ENCODE measurements around the gene GNL1.

Gene GNL1

DNA sequence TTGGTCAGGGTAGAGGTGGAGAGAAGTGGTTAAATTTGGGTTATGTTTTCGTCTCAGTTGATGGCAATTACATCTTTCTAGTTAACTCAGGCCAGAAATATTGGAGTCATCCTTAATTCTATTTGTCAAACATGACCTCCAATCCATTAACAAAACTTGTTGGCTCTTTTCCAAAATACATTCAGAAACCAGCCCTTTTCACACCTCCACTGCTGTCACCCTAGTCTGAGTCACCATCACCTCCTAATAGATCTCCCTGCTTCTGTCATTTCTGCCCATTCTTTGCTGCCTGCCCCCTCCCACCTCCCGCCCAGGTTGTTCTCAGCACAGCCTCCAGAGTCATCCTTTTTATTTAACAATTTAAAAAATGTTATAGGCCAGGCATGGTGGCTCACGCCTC, 12.0 kb upstream of the GNL1 start:
- DNase-seq (ENCODE audit: low read depth in 2 of 2): no peak

DNA sequence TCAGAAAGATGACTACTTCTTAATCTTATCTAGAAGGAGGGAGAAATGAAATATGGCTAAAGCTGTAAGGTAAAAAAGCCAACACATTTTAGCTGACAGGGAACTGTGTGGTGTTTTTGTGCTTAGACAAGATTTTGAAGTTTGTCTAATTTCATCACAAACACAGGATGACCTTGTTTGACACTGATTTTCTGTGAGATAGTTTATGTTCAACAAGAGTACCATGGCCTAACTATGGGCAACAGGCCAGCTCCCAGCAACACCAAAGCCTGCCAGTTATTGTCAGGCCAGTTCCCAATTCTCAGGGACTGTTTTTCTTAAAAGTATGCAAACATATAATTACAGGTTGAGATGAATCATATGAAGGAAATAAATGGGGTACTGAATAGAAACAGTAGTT, 9.5 kb upstream of the GNL1 start:
- no peak for DNase-seq (ENCODE audit: low read depth in 2 of 2)

DNA sequence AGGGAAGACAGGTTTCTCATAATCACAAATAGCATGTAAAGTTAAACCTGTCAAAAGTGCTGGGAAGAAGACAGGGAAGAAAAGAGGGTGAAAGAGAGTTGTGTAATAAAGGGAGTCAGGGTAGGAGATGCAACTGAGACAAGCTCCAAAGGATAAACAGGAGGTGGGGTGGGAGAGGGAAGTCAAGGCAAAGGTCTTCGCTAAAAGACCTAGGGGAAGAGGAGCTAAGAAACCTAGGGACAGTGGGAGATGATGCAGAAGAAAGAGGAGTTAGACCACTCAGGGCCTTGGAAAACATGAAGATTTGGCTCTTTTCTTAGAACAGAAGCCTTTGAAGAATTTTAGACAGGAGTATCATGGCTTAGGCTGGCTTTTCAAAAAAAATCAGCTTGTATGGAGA, 7.8 kb upstream of the GNL1 start:
- no peak for DNase-seq (ENCODE audit: low read depth in 2 of 2)

DNA sequence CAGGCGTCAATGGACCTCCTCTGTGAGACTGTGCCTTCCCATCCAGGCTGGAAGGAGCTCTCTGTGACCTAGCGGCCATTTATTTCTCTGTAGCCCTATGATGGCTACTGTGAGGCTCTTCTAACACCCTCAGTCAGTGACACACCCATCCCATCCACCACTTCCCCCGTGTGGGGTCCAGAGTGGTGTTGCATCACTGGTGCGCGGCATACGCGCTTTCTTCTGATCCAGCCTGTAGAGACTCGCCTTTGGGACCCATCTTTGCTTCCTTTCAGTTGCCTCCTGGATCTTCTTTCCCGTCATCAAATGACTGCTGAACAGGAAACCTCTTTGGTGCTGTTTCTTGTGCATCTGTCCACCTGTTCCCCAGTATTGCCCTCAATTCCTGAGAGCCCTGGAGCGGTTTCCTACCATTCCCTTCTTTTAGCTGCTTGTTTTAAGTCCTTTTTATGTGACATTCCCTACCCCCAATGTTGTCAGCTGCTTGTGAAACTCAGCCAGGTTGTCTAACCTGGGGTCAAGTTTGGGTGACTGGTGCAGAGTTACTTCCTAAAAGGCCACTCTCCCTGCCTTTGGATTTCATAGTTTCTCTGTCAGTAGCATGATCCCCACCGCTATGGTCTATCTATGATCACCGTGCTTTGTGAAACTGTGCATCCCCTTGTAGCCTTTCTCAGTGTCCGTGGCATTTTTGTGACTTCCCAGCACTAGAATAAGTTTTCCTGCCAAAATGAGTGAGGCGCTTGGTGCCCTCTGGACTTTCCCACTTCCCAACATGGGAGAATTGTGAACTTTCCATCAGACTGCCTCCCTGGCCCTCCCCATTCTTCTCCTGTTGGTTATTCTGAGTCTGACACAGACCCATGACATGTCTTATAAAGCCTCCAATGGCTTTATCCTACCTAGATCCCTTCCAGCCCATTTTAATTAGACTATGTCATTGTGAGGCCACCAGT, 6.5 kb upstream of the GNL1 start:
- DNase-seq (ENCODE audit: low read depth in 2 of 2): no peak

DNA sequence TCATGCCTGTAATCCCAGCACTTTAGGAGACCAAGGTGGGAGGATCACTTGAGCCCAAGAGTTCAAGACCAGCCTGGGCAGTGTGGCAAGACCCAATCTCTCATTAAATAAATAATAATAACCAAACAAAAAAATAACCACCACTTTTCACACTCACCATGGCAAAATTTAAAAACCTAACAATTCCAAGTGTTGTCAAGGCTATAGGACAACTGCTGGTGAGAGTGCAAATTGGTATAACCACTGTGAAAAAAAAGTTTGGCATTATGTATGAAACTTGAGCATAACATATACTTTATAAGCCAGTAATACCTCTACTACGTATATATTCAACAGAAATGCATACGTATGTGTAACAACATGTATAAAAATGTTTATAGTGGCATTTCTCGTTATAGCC, 4.6 kb upstream of the GNL1 start:
- DNase-seq (ENCODE audit: low read depth in 2 of 2): no peak

DNA sequence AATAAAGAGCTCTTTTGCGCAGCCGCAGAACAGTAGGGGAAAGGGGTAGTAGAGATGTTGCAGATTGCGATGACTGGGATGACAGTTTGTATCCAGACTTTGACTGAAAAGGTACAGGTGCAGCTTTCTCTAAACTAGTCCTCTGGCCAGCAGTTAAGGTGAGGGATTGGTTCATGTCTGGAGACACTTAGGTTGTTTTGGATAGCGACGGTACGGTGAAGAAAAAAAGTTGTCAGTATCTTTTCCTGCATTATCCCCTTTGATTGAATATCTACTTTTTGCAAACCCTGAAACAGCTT, 1.3 kb upstream of the GNL1 start:
- peak in 1 of 2 donors; percentile 35 for DNase-seq (ENCODE audit: low read depth in 2 of 2)

DNA sequence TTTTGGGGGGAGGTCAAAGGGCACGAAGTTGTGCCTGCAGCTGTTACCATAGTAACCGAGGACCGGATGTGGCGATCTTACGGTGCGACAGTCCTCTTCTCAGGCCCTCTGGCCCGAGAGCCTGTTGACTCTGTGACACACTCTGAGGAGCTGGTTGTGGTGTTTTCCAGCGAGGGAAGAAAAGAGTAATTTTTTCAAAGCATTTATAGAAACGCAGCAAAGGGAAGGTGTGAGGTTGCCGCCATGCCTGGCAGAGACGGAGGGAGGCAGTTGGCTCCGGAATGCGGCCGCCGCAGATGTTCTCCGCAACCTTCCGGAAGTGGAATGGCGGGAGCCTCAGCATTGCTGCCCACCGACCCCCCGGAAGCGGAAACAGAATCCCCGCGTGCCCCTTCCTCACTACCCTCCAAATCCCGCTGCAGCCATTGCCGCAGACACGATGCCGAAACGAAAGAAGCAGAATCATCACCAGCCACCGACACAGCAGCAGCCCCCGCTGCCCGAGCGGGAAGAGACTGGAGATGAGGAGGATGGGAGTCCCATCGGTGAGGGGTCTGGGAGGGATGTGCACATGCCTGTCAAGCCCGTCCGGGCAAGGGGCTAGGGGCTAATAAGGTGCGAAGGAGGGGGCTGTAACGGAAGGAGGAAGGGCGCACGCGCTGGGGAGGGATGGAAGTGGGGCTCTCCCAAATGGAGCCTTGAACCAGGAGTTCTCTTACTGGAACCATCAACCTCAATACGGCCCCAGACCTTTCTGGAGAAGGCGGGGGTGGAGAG, 805 bp upstream of the GNL1 start, which contains the start of gene PRR3:
TSS of gene PRR3 (plus strand) at position 390 of the 777 bp plus-strand sequence. CDS start at position 440, 50 bp downstream.
- DNase-seq (ENCODE audit: low read depth in 2 of 2): peak; percentile 58 to 72

DNA sequence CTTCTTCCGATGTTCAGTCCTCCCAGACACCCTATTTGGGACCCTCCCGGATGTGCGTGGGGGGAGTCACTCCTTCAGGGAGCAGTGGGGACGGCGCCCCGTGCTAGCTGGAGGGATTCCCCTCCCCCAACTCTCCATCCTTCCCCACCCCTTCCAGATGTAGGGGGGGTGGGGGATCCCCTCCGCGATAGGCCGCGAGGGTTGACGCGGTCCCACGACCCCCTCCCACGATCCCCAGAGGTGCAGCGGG, 548 bp downstream of the GNL1 start:
- DNase-seq (ENCODE audit: low read depth in 2 of 2): no peak

DNA sequence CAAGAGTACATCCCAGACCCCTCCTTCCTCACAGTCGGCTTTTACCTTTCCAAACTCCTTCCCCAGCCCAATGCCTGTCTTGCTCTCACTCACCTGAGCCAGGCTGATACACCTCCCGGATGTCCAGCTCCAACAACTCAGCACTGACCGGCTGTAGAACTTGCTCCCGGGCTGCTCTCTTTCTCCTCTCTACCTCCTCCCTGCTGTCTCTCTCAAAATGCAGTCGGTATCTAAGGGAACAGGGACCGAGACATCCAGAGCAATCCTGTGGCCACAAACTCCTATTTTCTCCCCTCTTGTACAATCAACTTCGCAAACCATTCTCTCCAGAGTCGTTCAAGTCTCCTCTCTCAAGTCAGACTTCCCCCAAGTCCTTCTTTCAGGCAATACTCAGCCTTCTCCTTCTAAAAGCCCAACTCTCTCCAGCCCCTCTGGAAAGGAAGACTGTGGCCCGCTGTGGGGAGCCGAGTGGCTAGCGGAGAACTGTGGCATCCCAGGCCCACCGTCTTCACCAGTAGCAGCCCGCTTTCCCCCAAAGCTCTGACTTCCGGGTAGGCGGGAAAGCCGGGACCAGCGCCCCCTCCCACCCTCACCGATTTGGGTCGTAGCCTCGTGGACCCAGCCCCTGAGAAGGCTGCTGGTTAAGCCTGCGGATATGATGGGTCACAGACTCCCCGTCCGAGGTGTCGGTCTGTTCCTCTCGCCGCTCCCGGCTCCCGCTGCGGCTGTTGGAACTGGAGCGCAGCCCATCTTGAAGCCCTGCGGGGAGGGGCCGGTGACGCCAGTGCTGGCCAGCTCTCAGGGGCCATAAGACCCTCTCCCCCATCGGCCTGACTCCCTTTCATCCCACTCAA, 1.1 kb downstream of the GNL1 start:
- no peak for DNase-seq (ENCODE audit: low read depth in 2 of 2)

DNA sequence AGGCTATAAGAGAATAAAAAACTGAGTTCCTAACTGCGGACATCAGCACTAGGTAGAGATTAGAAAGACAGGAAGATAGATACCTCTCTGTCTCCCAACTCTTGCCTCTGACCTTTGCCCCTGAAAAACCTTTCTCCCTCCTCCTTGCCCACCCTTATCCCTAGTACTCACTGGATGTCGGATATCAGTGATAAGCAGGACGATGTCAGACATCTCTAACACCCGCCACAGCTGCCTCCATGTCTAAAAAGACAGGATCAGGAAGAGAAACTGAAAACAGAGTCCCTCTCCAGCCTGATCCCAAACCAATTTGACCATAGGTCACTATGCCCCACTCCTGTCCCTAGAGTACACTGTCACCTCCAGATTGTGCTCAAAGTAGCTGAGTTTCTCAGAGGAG, 1.9 kb downstream of the GNL1 start:
- DNase-seq (ENCODE audit: low read depth in 2 of 2): no peak

DNA sequence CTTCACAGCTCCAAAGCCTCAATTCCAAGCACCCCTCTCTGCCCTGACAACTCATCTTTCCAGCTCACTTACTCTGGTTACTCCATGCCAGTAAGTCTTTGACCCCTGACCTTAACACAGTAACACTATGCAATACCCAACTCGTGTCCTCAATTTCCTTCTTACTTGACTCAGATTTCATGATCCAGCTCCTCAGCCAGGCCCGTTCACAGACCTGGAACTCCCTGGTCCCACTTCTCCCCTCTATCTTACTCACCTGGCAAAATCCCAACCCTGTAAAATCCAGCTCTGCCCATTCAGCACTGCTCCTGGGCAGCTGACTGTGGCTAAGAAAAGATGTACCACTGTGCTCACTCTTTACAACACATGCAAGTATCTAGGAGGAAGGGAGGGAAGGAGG, 7.9 kb downstream of the GNL1 start:
- no peak for DNase-seq (ENCODE audit: low read depth in 2 of 2)

DNA sequence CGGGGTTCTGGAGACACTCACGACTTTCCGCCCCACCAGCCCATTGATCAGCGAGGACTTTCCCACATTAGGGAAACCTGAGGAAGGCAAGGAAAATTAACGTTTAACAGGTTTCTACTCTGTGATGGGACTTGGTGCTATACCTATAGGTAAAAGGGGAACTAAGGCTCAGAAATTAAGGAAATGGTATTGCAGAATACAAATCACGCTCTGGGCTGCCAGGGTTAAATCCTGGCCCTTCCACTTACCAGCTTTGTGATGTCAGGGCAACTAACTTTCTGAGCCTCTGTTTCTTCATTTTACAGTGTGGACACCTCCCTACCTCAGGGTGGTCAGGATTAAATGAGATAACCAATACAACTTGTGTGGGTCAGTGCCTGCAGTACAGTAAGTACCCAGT, 8.8 kb downstream of the GNL1 start:
- no peak for DNase-seq (ENCODE audit: low read depth in 2 of 2)

DNA sequence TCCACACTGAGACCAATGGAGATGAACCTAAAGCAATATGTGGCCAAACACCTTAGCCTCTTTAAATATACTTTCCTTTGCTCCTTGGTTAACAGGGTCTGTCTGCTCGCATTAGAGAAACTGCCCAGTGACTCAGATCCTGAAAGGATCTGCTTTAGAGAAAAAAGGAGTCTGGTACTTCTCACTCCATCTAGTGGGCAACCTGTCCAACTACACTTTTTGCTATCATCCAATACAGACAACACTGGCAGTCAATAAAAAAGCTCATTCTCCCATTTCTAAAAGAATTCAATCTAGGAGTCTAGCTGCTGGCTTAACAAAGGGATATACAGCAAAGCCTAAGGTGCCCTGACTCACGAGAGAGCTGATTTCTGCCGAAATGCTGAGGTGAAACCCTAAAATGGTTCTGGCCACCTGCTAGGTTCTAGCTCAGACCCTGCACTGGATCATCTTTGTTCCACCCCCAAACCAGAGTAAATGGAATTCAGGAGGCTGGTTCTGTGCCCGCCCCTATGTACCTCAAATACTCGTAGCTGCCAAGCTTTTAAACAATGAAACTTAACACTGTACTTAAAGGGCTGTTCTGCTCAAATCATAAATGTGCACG, 11.5 kb downstream of the GNL1 start:
- DNase-seq (ENCODE audit: low read depth in 2 of 2): no peak

DNA sequence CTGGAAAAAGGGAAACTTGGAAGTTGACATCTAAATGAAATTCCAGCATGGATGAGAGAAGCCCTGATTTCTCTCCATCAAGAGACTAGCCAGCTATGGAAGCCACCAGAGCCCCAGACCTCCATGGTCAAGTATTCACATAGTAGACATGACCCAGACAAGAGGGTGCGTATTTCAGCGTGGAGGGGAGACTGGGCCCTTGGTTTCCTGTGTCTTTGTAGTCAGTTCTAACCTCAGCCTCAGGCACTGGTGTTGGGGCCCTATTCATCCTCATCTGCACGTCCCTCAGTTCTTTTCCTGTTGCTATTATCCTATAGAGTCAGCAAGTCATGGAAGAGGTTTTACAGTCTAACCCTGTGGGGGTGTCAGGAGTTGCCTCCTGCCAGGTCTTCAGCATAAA, 12.5 kb downstream of the GNL1 start:
- DNase-seq (ENCODE audit: low read depth in 2 of 2): no peak

DNA sequence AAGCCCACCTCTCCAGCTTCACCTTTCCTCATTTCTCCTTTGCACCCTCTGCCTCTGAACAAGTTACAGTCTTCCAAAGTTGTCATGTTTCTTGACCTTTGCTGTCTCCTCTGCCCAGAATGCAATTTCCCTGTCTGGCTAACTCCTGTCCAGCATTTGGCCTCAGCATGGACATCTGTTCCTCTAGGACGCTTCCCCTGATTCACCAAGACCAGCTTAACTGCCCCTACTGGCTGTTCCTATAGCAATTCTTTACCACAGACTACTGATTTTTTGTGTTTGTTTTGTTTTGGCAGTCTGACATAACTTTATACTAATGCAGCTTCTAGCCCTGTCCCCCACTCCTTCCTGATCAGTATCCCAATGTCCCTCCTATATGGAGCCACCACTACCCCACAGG, 13.4 kb downstream of the GNL1 start:
- no peak for DNase-seq (ENCODE audit: low read depth in 2 of 2)

DNA sequence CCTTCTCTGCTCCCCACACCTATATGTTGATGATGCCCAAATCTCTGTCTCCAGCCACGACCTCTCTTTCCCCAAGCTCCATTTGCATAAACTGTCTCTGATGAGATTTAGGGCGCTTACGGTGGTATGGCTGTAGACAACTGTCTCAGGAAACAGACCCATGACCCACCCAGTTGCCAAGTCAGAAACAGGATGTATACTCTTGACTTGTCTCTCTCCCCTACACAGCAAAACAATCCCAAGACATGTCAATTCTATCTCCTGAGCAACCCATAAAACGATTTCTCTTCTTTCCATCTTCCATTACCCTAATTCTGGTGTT, 13.9 kb downstream of the GNL1 start:
- DNase-seq (ENCODE audit: low read depth in 2 of 2): no peak

DNA sequence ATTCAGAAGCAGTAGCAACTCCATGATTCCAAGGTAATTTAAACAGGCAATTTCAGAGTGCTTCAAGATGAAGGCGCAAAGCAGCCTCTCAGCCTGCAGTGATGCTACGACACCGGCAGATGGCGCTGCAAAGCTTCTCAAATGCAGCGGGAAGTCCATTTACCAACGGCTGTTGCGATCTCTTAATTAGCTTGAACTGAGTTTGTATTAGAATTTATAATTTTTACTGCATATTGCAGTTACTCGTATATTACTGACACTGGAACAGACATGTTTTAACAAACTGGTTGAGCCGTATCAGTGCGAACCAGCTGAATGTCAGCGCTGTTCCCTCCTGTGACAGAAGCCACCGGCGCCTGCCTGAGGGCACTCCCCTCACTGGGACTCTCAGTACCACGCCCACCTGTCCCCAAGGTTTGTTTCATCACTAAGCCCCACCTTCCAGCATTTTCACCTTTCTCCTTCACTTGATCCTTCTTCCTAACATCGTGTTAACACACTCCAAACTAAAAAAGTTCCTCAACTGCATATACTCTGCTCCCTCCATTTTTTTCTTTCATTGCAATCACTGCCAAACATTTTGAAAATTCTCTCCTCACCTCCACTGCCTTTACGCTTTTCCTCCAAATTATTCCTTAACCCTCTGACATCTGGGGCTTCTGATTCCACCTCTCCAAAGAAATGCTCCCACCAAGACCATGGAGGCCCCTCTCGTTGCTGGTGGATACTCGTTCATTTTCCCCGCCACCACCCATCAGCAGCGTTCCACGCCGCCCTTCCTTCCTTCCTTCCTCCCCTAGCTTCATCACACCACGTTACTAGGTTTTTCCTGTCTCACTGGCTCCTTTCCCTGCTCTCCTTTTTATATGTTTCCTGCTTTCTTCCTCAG, 14.5 kb downstream of the GNL1 start:
- DNase-seq (ENCODE audit: low read depth in 2 of 2): peak; percentile 68 to 69

DNA sequence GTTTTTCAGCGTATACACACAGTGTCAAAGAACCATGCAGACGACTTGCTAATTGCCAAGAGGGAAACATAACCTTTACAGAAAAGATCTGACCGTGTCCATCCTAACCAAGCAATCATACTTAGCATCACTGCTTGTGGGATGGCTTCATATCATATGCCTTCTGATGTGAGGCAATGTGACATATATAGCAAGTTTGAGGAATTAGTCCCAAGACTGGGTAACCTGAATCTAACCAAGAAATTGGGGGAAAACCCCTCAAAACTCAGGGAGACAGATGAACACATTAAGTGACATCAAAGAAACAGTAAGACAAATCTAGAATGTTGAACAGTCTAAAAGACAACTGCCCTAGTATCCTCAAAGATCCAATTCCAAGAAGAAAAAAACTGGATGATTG, 18.4 kb downstream of the GNL1 start:
- DNase-seq (ENCODE audit: low read depth in 2 of 2): no peak

DNA sequence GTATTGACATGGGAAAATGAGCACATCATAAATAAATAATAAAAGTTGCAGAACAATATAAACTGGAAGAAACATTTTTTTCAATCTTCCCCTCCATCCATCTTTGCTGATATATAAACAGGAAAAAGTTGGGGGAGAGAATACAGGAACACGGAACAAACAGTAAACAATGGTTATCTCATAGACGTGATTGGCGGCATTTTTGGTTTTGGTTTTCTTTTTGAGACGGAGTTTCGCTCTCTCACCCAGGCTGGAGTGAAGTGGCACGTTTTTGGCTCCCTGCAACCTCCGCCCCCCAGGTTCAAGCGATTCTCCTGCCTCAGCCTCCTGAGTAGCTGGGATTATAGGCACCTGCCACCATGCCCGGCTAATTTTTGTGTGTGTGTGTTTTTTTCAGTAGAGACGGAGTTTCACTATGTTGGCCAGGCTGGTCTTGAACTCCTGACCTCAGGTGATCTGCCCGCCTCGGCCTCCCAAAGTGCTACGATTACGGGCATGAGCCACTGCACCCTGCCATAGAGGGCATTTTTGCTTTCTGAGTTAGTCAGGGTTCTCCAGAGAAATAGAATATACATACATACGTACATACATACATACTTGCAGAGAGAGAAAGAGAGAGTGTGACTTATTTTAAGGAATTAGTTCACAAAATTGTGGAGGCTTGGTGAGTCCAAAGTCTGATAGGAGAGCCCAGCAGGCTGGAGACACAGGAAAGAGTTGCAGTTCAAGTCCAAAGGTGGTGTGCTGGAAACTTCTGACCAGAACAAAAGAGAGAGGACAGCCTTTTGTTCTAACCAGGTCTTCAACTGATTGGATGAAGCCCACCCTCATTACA, 22.6 kb downstream of the GNL1 start:
- DNase-seq (ENCODE audit: low read depth in 2 of 2): no peak

DNA sequence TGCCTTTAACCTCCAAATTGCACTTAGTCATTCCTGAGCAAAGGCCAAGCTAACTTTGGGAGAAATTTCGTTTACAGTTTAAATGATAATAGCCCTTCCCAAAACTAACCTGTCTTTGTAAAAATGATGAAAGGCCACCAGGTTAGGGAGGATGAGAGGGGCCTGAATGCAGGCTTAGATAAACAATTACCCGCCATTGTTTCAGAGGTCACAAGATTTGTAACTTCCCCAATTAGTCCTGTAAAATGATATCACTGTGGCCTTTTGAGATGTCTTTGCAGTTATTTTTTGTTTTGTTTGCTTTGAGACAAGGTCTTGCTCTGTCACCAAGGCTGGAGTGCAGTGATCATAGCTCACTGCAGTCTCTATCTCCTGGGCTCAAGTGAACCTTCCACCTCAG, 26.3 kb downstream of the GNL1 start:
- DNase-seq (ENCODE audit: low read depth in 2 of 2): no peak
